ENCODE results near the gene HMOX1. TPM values are rescaled to one million over a fixed set of nuclear protein-coding genes. Genes with fewer than 3 reads are reported as not detected.

HMOX1 gene
- total RNA-seq, 1 experiment from 2014 or later: 26.4 TPM

- ChIA-PET RAD21 (ENCODE audit: low non-redundant PET in 1 of 2, low total read pairs in 2 of 2, uncharacterized antibody in 2 of 2, unreplicated experiment in 2 of 2) (no interaction called here), CTCF (no interaction called here), POLR2A (no interaction called here)
- no peaks in the 10 kb centered on the region for H3K9me3 ChIP-seq (ENCODE audit: control insufficient read depth in 1 of 2, insufficient read depth in 1 of 2, low read depth in 1 of 2, low read length in 2 of 2)
- H3K4me2 ChIP-seq (ENCODE audit: low read length): no peak overlapping the region
- no peak overlapping the region for H3K27ac ChIP-seq (ENCODE audit: low read depth, low read length)
- H3K4me3 ChIP-seq (replicated peaks in 1 of 2; ENCODE audit: low read depth in 1 of 2, low read length in 2 of 2): no peak overlapping the region
- no peak for TF ChIP-seq CBX3 (IDR thresholded peaks at IDR 0.05; ENCODE audit: low read depth)
- TF ChIP-seq CEBPB (IDR thresholded peaks at IDR 0.05; ENCODE audit: low read depth): no peak
- TF ChIP-seq, protein P1, sequence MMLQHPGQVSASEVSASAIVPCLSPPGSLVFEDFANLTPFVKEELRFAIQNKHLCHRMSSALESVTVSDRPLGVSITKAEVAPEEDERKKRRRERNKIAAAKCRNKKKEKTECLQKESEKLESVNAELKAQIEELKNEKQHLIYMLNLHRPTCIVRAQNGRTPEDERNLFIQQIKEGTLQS (IDR thresholded peaks at IDR 0.05): no peak
- no peak for TF ChIP-seq POLR2AphosphoS5 (IDR thresholded peaks at IDR 0.05; ENCODE audit: low read depth, low read length)
- no peak for TF ChIP-seq REST (IDR thresholded peaks at IDR 0.05; ENCODE audit: low read depth)
- no peak for TF ChIP-seq ZFX (IDR thresholded peaks at IDR 0.05)
- no peak for TF ChIP-seq ELF1 (IDR thresholded peaks at IDR 0.05; ENCODE audit: borderline replicate concordance, low read depth)
- TF ChIP-seq EZH2 (IDR thresholded peaks at IDR 0.05): no peak
- TF ChIP-seq ZNF274 (IDR thresholded peaks at IDR 0.05; ENCODE audit: low read depth, low read length): no peak
- TF ChIP-seq, protein P2, sequence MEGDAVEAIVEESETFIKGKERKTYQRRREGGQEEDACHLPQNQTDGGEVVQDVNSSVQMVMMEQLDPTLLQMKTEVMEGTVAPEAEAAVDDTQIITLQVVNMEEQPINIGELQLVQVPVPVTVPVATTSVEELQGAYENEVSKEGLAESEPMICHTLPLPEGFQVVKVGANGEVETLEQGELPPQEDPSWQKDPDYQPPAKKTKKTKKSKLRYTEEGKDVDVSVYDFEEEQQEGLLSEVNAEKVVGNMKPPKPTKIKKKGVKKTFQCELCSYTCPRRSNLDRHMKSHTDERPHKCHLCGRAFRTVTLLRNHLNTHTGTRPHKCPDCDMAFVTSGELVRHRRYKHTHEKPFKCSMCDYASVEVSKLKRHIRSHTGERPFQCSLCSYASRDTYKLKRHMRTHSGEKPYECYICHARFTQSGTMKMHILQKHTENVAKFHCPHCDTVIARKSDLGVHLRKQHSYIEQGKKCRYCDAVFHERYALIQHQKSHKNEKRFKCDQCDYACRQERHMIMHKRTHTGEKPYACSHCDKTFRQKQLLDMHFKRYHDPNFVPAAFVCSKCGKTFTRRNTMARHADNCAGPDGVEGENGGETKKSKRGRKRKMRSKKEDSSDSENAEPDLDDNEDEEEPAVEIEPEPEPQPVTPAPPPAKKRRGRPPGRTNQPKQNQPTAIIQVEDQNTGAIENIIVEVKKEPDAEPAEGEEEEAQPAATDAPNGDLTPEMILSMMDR (IDR thresholded peaks at IDR 0.05 in 2 of 3, conservative IDR thresholded peaks at IDR 0.05 in 1 of 3; ENCODE audit: borderline replicate concordance in 1 of 3, insufficient read depth in 1 of 3, low read depth in 2 of 3, low read length in 2 of 3): no peak
- TF ChIP-seq SP1 (IDR thresholded peaks at IDR 0.05; ENCODE audit: low read depth): no peak
- TF ChIP-seq SRF (IDR thresholded peaks at IDR 0.05; ENCODE audit: low read depth): no peak
- no peak for TF ChIP-seq TCF7L2 (IDR thresholded peaks at IDR 0.05; ENCODE audit: borderline replicate concordance, extremely low read depth, insufficient read depth, insufficient read length)
- no peak for TF ChIP-seq RAD21 (IDR thresholded peaks at IDR 0.05; ENCODE audit: low read depth)
- no peak for TF ChIP-seq FOSL1 (IDR thresholded peaks at IDR 0.05; ENCODE audit: low read depth)
- no peak for TF ChIP-seq YY1 (IDR thresholded peaks at IDR 0.05; ENCODE audit: extremely low read depth, insufficient replicate concordance, low read depth, low read length)
- peaks cover 10% of the 10 kb centered on the region for H3K79me2 ChIP-seq (ENCODE audit: insufficient read depth, low read length)
- H2AFZ ChIP-seq (ENCODE audit: low read depth, low read length, poor library complexity, severe bottlenecking): no peak overlapping the region
- H3K36me3 ChIP-seq (ENCODE audit: control insufficient read depth in 1 of 2, insufficient read depth in 2 of 2, low read length in 2 of 2): peaks cover 2 to 18% of the 10 kb centered on the region in 2 experiments; a peak in 2 of 4 replicates
- no peak overlapping the region for H3K9ac ChIP-seq (ENCODE audit: low read length)
- intact Hi-C loops (cut with micrococcal nuclease): no loop called here
- no peak for DNase-seq (ENCODE audit: low read depth, low spot score)
- no peaks in the 10 kb centered on the region for H4K20me1 ChIP-seq (ENCODE audit: insufficient read depth)
- H3K27me3 ChIP-seq (ENCODE audit: insufficient read depth, low read length): no peaks in the 10 kb centered on the region
- no peaks in the 10 kb centered on the region for H3K9me2 ChIP-seq (ENCODE audit: insufficient read depth)
- H3K4me1 ChIP-seq (ENCODE audit: control insufficient read depth in 1 of 2, insufficient read depth in 2 of 2, low read length in 2 of 2): peaks cover 12 to 21% of the 10 kb centered on the region in 2 experiments
- no TSS peak for BruUV-seq (replicated peaks)
- no peak for ATAC-seq
These were observed 4.2 kb downstream of the HMOX1 start for GRCh38 chr22:35384975-35385588.

Data from HCT116 (cell line).